ENCODE measurements around the gene TSN.
"Not testable (repeated sequence)": the region's sequence is repeated elsewhere in the genome, so short reads cannot be mapped to it uniquely, and the experiment has no call there.

TSN gene

GRCh38 chr2:121755237-121756111 lies at the start of gene TSN:
TSS of gene TSN (plus strand) at chr2:121755651. CDS start at chr2:121755780, 129 bp downstream.
- DNase-seq = peak; percentile 97

GRCh38 chr2:121705958-121706357 lies 49.5 kb upstream of the TSN start:
- no peak for DNase-seq

DNA sequence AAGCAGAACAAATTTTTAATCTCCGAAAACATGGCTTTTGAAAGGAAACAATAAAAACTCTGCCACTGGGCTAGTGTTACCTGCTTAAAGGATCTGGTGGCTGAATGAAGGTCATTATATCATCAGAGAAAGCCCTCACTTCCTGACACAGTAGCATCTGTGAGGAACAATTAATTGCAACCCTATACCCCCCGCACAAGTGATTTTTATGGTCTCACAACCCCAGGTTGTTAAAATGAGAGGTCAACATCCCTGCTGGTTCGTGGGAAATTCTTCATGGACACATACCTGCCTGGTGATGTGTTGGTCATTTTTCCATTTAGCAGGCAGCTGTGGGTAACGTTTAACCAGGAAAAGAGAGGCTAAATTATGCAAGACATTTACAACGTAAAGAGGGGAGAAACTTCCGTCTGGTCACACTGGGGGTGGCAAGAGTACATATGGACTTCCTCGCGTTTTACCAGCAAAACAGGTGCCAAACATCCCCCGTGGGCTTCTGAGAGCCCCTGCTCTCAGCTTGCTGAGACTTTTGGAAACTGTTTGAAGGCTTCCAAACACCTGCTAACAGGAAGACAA lies 48.0 kb upstream of the TSN start:
- peak; percentile 82 for DNase-seq

DNA sequence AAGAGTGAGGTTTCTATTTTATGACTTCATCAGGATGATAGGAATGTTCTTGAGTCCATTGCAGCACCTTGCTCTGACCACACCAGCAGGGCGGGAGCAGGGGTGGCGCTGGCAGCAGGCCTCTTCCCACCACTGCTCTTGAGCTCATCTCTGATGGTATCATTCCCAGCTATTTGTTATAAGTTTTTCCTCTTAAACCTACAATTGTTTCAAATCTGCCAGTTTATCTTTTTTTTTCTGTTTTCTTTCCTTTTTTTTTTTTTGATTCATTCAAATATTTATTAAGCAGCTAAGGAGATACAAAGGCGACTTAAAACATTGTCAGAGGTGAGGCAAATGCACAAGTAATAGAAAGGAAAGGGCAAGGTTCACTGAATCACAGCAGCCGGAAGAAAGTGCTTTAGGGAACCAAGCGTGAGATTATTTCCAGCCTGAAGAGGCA lies 47.5 kb upstream of the TSN start:
- DNase-seq = no peak

GRCh38 chr2:121709776-121710469 lies 45.5 kb upstream of the TSN start:
- no peak for DNase-seq

- no peak for DNase-seq
Observed at GRCh38 chr2:121710470-121711170, 44.8 kb upstream of the TSN start.

DNA sequence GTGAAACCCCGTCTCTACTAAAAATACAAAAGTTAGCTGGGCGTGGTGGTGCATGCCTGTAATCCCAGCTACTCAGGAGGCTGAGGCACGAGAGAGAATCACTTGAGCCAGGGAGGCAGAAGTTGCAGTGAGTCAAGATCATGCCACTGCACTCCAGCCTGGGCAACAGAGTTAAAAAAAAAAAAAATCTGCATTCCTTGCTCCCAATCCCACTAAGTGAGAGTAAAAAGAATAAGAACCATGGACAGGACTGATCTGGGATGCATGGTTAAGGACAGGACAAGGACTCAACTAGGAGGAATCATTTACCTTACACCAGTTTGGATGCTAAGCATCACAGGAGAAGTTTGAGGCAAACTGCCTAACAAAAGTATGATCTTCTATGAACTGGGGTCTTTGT lies 44.0 kb upstream of the TSN start:
- DNase-seq = not testable (repeated sequence)

DNA sequence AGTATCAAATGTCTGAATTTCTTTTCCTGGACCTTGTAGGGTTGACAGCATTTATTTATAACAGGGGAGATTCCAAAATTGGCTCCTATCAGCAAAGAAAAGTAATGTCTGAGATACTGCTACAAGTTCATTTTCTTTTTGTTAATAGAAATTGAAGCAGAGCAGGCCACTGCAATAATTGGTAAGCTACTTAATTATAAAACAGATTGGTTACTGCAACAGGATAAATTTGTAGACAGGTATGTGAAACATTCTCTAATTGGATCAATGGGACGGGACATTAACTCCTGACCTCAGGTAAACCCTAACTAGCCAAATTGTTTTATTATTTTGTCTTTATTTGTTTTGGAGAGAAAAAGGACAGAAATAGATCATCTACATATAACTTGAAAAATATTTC lies 39.3 kb upstream of the TSN start:
- DNase-seq = no peak

DNA sequence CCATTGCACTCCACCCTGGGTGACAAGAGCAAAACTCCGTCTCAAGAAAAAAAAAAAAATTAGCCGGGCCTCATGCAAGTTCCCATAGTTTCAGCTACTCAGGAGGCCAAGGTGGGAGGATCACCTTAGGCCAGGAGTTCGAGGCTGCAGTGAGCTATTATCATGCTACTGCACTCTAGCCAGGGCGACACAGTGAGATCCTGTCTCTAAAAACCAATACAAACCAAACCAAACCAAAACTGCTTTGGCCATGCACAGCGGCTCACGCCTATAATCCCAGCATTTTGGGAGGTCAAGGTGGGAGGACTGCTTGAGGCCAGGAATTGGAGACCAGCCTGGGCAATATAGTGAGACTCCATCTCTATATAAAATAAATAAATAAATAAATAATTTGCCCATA lies 37.9 kb upstream of the TSN start:
- DNase-seq = no peak

DNA sequence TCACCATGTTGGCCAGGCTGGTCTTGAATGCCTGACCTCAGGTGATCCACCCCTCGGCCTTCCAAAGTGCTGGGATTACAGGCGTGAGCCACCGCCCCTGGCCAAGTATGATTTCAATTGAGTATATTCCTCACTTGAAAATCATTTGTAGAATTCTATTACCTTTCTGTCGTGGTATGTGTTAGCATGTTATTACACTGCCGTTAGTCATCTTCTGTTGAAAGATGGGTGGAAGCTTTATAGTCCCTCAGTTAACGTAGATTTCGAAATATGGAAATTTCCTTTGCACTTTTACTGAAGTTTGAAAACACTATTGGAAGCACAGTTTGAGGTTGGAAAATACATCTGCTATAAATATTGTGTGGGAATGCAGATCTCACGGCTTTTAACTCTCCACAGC lies 33.5 kb upstream of the TSN start:
- no peak for DNase-seq

DNA sequence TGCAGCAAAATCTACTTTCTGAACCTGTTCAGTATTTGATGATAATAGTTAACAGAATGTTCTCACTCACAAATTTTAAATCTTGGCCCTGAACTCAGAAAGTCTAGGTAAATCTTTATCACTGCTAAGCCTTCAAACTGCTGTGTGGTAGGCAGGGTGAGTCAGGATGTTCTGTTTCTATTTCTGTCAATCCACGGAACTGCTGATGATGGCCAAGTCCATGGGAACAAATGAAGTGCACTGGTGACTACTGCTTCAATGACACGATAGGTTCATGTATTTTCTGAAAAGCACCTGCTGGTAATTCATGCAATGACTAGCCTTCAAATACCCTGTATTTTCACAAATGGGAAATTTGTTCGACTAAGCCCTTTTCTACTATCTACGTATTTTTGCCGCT lies 33.0 kb upstream of the TSN start:
- no peak for DNase-seq

DNA sequence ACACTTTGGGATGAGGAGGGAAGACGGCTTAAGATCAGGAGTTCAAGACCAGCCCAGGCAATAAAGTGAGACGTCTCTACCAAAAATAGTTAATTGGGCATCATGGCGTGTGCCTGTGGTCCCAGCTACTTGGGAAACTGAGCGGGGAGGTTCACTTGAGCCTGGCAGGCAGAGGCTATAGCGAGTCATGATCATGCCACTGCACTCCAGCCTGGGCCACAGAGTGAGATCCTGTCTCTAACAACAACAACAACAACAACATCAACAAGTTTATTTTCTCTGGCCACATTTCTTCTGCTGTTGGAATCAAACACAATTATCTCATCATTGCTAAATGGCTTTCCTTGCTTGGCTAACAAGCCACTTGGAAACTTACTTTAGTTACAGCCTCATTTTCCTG lies 32.1 kb upstream of the TSN start:
- DNase-seq = no peak

GRCh38 chr2:121727332-121727731 lies 28.1 kb upstream of the TSN start:
- no peak for DNase-seq

- DNase-seq = no peak
Observed at GRCh38 chr2:121727950-121728349, 27.5 kb upstream of the TSN start.

DNA sequence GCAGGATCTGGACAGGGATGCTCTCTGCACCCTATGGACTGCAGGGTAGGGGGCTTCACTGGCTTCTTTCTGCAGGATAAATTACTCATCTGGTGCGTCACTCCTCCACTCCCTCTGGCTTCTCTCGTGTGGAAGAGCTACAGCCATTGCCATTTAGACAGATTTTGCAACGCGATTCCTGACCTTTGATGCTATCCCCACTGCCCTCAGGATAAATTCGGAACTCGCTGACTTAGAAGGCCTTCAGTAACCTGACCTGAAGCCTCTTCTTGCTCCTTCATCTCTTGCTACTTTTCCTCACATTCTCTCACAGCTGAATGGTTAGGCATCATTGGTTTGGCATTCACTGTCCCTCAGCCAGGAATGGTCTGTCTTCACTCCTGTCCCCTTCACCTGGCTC lies 24.1 kb upstream of the TSN start:
- no peak for DNase-seq

- not testable (repeated sequence) for DNase-seq
Observed at GRCh38 chr2:121734544-121734943, 20.9 kb upstream of the TSN start.

GRCh38 chr2:121735518-121736074 lies 19.9 kb upstream of the TSN start:
- no peak for DNase-seq

GRCh38 chr2:121736140-121736461 lies 19.4 kb upstream of the TSN start:
- no peak for DNase-seq

DNA sequence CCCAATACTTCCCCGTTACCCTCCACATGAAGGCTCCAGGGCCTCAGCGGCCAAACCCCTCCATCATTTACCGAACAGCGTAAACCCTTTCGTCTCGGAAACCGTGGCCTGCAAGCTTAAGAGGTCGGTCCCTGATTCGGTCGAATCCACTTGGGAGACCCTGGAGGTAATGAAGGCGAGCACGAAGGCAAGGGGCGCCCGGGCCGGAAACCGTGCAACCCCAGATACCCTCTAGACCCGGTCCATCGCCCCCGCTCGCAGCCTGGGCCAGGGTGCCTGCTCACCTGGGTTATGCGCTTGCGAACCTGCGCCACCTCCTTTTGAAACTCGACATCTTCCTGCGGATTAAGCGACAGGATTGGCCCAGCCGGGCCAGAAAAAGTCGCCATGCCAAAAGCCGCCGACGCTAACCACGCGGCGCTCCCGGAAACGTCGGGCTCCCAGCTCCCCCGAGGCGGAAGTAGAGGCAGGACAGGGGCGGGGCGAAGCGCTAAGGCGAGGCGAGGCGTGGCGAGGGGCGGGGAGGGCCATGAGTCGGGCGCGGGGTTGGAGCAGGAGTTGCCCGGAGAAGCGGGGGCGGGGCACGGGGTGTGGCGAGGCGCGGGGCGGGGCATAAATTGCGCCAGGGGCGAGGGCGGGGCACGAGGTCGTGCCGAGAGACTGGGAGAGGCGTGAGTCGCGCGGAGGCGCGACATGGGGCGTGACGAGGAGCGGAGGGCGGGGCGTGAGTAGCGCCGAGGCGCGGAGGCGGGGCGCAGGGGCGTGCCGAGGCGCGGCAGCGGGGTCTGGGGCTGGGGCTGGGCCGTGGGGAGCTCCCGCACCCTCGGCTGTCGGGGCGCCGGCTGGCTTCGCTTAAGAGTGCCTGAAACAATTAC lies 18.8 kb upstream of the TSN start, which contains the start of gene NIFK:
TSS of gene NIFK (minus strand) at position 414 of the 875 bp plus-strand sequence. CDS start at position 389, 25 bp downstream.
- DNase-seq = peak; percentile 97

DNA sequence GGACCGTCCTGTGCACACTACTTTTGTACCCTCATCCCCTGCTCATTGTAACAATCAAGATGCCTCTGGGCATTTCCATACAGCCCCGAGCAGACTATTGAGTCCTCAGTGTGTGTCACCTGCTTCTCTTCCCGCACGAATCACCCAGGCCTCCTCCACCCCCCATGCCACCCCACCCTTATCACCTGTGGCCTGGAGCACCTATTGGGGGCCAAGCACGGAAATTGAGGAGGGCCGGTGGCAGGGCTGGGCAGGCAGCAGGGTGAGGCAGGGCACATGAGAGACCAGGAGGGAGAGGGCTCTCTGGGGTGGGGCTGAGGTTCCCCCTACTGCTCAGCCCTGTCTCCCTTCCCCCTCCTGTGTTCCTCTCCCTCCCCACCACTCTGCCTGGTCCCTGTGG lies 14.5 kb upstream of the TSN start:
- no peak for DNase-seq

DNA sequence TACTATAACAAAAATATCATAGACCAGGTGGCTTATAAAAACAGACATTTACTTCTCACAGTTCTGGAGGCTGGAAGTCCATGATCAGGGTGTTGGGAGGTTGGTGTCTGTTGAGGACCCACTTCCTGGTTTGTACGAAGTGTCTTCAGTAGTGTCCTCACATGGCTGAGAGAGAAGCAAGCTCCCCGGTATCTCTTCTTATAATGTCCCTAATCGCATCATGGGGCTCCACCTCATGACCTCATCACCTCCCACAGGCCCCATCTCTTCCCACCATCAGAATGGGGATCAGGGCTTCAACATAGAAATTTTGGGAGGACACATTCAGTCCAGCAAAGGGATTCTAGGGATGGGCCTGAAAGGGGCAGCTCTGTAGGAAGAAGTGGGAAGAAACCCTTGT lies 14.0 kb upstream of the TSN start:
- DNase-seq = no peak

DNA sequence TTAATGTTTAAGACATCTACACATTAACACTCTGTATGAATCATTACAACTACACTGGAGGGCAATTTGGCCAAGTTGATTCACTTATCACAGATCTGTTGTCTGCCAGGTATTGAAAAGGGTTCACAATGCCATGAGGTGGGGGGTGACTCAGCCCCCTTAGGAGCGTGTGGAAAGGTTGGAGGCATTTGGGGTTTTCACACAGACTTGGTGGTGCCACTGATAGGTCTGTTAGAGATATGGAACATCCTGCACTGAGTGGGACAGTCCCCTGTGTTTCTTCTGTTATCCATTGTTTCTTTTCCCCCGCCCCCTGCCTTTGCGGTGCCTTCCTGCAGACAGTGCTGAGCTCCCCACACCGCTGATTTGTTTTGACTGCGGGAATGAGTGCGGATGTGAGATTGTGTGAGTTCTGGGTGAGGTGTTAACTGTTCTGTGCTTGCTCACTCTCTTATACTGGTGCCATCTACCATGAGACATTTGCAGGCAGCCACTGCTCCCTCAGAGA lies 9.3 kb upstream of the TSN start:
- DNase-seq = no peak

All from NCI-H69 (cell line).